Stomach smooth muscle (tissue), 2 donors: ENCODE data around the gene EVA1A.
"Not testable (repeated sequence)": the region's sequence is repeated elsewhere in the genome, so short reads cannot be mapped to it uniquely, and the experiment has no call there.

Experiments
- H3K27ac ChIP-seq: one replicate; pipeline ENCODE4 v1.7.0; 2013; ENCODE audit warnings: mild to moderate bottlenecking, low read length, inconsistent platforms
- H3K27me3 ChIP-seq, 2 donors: one replicate each; pipeline ENCODE4 v1.7.0; 2013; ENCODE audit warnings: low read length in 2 of 2; ENCODE audit not compliant: insufficient read depth in 2 of 2, control insufficient read depth in 1 of 2
- H3K36me3 ChIP-seq, 2 donors: one replicate each; pipeline ENCODE4 v1.7.0; 2013; ENCODE audit warnings: low read length in 2 of 2; ENCODE audit not compliant: control insufficient read depth in 2 of 2, insufficient read depth in 2 of 2
- H3K4me1 ChIP-seq: one replicate; pipeline ENCODE4 v1.7.0; 2013; ENCODE audit warnings: low read length; ENCODE audit not compliant: control insufficient read depth, insufficient read depth
- H3K4me3 ChIP-seq, 2 donors: one replicate each; pipeline ENCODE4 v1.7.0; 2013; ENCODE audit warnings: low read length in 2 of 2
- H3K9ac ChIP-seq, 2 donors: one replicate each; pipeline ENCODE4 v1.7.0; 2013; ENCODE audit warnings: low read length in 2 of 2, mild to moderate bottlenecking in 1 of 2
- H3K9me3 ChIP-seq, 2 donors: one replicate each; pipeline ENCODE4 v1.7.0; 2013; ENCODE audit warnings: low read length in 2 of 2; ENCODE audit not compliant: control insufficient read depth in 2 of 2
- donor health status: healthy.
- donor health status: Pancreatic carcinoma.

Gene EVA1A

DNA sequence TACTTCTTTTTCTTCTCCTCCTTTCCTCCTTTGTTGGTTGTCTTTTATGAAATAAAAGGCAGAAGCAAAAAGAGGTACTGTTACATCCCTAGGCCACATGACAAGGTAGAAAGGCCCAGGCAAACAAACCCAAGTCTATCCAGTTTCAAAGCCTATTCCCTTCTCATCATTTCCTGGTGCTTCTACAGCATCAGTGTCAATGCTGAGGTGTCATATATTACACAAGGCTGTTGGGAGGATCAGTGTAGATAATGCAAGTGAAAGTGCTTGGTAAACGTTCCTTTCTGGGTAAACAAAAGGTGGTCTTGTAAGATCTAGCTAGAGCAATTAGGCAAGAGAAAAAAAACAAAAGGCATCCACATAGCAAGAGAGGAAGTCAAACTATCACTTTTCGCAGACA lies 64.9 kb downstream of the EVA1A start:
- no peaks in the 10 kb centered on the region for H3K4me1 ChIP-seq
- no peaks in the 10 kb centered on the region for H3K27me3 ChIP-seq
- H3K36me3 ChIP-seq: no peaks in the 10 kb centered on the region
- no peaks in the 10 kb centered on the region for H3K9me3 ChIP-seq
- no peak overlapping the region for H3K9ac ChIP-seq
- H3K27ac ChIP-seq: no peak overlapping the region
- no peak overlapping the region for H3K4me3 ChIP-seq

- H3K9ac ChIP-seq: no peak overlapping the region
- H3K4me3 ChIP-seq: no peak overlapping the region
- no peak overlapping the region for H3K27ac ChIP-seq
- H3K36me3 ChIP-seq: no peaks in the 10 kb centered on the region
- H3K27me3 ChIP-seq: no peaks in the 10 kb centered on the region
- H3K4me1 ChIP-seq: no peaks in the 10 kb centered on the region
- H3K9me3 ChIP-seq: no peaks in the 10 kb centered on the region
These were observed 66.5 kb downstream of the EVA1A start for GRCh38 chr2:75494137-75494769.

DNA sequence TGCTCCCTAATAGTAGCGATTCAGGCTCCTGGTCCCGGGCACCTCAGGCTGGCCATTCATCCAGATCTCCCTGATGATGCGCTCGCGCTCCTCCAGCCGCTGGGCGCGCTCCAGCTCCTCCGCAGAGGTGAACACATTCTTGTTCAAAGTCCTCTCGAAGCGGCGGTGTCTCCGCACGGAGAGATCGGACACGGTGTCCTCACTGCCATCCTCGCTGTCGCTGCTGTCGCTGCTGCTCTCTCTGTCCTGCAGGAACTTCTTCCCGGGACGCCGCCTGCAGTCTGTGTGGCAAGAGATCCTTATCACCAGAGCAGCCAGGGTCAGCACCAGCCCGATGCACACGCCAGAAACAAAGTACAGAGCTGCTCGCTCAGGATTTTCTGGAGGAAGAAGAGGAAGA lies 67.5 kb downstream of the EVA1A start:
- Histone ChIP-seq H3K4me1 (no peaks in the 10 kb centered on the region), H3K4me3 (no peak overlapping the region), H3K9ac (no peak overlapping the region), H3K27ac (no peak overlapping the region), H3K36me3 (no peaks in the 10 kb centered on the region), H3K9me3 (no peaks in the 10 kb centered on the region), H3K27me3 (no peaks in the 10 kb centered on the region)

DNA sequence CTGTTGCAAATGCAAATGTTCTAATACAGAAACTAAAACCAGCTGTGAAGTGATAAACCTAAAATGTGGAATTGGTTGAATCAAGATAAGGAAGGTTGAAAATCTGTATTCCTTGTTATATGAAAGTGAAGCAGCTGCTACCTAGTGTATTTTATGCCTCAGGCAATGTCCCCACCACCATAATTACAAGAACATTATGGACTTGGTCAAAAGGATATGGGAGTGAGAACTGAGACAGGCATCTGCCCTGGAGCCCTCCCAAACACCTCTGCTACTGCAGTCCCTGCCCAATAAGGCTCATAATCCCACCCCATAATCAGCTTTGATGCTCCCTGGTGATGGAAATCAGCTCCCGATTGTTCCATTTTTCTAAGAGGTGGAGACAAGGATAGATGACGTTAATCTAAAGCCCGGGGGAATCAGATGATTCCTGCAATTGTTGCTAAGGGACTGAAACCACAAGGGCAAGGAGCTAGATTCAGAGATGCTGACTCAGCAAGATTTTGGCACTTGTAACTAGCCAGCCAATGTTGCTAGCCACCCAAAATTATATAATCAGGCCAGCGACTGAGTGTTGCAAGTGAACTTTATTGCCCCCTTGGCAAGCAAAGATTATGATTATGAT lies 69.5 kb downstream of the EVA1A start:
- H3K27me3 ChIP-seq: no peaks in the 10 kb centered on the region
- H3K4me3 ChIP-seq: no peak overlapping the region
- no peaks in the 10 kb centered on the region for H3K4me1 ChIP-seq
- no peaks in the 10 kb centered on the region for H3K9me3 ChIP-seq
- H3K36me3 ChIP-seq: no peaks in the 10 kb centered on the region
- H3K27ac ChIP-seq: no peak overlapping the region
- no peak overlapping the region for H3K9ac ChIP-seq

DNA sequence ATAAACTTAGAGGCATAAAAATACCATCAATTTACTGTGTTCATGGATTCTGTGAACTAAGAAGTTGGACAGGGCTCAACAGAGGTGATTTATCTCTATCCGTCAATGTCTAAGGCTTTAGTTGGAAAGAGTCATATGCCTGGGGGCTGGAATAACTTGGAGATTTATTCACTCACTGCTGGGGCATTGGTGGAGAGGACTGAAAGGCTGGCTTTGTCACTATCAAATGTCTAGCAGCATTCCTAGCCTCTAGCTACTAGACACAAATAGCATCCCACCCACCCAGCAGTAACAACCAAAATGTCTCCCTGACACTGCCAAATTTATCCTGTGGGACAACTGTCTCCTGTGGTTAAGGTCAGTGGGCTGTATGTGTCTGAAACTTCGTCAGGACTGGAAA lies 71.0 kb downstream of the EVA1A start:
- no peaks in the 10 kb centered on the region for H3K9me3 ChIP-seq
- no peaks in the 10 kb centered on the region for H3K27me3 ChIP-seq
- no peak overlapping the region for H3K9ac ChIP-seq
- H3K4me1 ChIP-seq: no peaks in the 10 kb centered on the region
- H3K36me3 ChIP-seq: no peaks in the 10 kb centered on the region
- H3K4me3 ChIP-seq: no peak overlapping the region
- no peak overlapping the region for H3K27ac ChIP-seq

- no peak overlapping the region for H3K4me3 ChIP-seq
- H3K36me3 ChIP-seq: no peaks in the 10 kb centered on the region
- H3K27ac ChIP-seq: no peak overlapping the region
- no peaks in the 10 kb centered on the region for H3K9me3 ChIP-seq
- H3K4me1 ChIP-seq: no peaks in the 10 kb centered on the region
- H3K9ac ChIP-seq: no peak overlapping the region
- no peaks in the 10 kb centered on the region for H3K27me3 ChIP-seq
These were observed 72.6 kb downstream of the EVA1A start for GRCh38 chr2:75488157-75488556.

DNA sequence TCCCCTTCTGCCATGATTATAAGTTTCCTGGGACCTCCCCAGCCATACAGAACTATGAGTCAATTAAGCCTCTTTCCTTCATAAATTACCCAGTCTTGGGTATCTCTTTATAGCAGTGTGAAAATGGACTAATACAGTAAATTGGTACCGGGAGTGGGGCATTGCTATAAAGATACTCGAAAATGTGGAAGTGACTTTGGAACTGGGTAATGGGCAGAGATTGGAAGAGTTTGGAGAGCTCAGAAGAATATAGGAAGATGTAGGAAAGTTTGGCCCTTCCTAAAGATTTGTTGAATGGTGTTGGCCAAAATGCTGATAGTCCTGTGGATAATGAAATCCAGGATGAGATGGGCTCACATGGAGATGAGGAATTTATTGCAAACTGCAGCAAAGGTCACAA lies 74.0 kb downstream of the EVA1A start:
- H3K4me3 ChIP-seq, H3K27ac ChIP-seq, H3K9me3 ChIP-seq, H3K4me1 ChIP-seq, H3K36me3 ChIP-seq, H3K9ac ChIP-seq, H3K27me3 ChIP-seq: not testable (repeated sequence)

- Histone ChIP-seq H3K36me3 (no peaks in the 10 kb centered on the region), H3K27ac (no peak overlapping the region), H3K4me3 (no peak overlapping the region), H3K9me3 (no peaks in the 10 kb centered on the region), H3K4me1 (no peaks in the 10 kb centered on the region), H3K9ac (no peak overlapping the region), H3K27me3 (no peaks in the 10 kb centered on the region)
These were observed 75.9 kb downstream of the EVA1A start for GRCh38 chr2:75484840-75485239.

GRCh38 chr2:75483878-75484277 lies 76.9 kb downstream of the EVA1A start:
- H3K9ac ChIP-seq: no peak overlapping the region
- H3K27ac ChIP-seq: no peak overlapping the region
- H3K9me3 ChIP-seq: no peaks in the 10 kb centered on the region
- H3K4me1 ChIP-seq: no peaks in the 10 kb centered on the region
- H3K4me3 ChIP-seq: no peak overlapping the region
- no peaks in the 10 kb centered on the region for H3K27me3 ChIP-seq
- H3K36me3 ChIP-seq: no peaks in the 10 kb centered on the region

DNA sequence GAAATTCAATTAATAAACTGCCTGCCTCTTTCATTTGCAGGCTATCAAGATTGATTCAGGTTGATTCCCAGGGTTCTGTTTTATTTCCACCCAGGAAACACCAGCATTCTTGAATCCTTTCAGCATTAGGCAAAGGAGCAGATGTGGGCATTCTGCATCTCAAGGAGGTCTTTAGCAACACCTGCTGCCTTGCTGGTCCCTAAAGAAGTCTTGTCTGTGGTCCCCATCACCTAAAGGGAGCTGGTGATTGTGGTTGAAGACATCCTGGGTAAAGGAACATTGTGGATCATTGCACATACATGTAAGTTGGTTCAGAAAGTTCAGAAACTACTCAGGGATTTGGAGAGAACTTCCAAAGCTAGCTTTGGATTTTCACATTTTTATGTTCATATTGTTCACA lies 78.3 kb downstream of the EVA1A start:
- no peaks in the 10 kb centered on the region for H3K4me1 ChIP-seq
- H3K27ac ChIP-seq: no peak overlapping the region
- H3K36me3 ChIP-seq: no peaks in the 10 kb centered on the region
- no peak overlapping the region for H3K4me3 ChIP-seq
- no peaks in the 10 kb centered on the region for H3K9me3 ChIP-seq
- no peaks in the 10 kb centered on the region for H3K27me3 ChIP-seq
- no peak overlapping the region for H3K9ac ChIP-seq

GRCh38 chr2:75480971-75481836 lies 79.5 kb downstream of the EVA1A start:
- Histone ChIP-seq H3K4me1 (no peaks in the 10 kb centered on the region), H3K27ac (no peak overlapping the region), H3K36me3 (no peaks in the 10 kb centered on the region), H3K9me3 (no peaks in the 10 kb centered on the region), H3K4me3 (no peak overlapping the region), H3K9ac (no peak overlapping the region), H3K27me3 (no peaks in the 10 kb centered on the region)
